ENCODE results near the gene MYH11.
"Not testable (repeated sequence)": the region's sequence is repeated elsewhere in the genome, so short reads cannot be mapped to it uniquely, and the experiment has no call there.

MYH11 gene

GRCh38 chr16:15836965-15837611 is 19.7 kb downstream of the MYH11 start:
- no peak for DNase-seq

DNA sequence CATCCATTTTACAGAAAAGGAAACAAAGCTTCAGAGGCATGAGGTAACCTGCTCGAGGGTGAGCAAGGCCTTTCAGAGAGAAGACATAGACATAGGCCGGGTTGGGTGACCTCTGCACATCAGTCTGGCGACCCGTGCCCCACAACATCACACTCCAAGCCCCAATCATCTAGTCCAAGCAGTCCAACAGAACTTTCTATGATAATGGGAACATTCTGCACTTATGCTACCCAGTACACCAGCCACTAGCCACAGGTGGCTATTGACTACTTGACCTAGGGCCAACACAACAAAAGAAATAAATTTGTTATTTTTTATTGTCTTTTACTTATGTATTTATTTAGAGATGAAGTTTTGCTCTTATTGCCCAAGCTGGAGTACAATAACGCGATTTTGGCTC is 20.8 kb downstream of the MYH11 start:
- no peak for DNase-seq

DNA sequence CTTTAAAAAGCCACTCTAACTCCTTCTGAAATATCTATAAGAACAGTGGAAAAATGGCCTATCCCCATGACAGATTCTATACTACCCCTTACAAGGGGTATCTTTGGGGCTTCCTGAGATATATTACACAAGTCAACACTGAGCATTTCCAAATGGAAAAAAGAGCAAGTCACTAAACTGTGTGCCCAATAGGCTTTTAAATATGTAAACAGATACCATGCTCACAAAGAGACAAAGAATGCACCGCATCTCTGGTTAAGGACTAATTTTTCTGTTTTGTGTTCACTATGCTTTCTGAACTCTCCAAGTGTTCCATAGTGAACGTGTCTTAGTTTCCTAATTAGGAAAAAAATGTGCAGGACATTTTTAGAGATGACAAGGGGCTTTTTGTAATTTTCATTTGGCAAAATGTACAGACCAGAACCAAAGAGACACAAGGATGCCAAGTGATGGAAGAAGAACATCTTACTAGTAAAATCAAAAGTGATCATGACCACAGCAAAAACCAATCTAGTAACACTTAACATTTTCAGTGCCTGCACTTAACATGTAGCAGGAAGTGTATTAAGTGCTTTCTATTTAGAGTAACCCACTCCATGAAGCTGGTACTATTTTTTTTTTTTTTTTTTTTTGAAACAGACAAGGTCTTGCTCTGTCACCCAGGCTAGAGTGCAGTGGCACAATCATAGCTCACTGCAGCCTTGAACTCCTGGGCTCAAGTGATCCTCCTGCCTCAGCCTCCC is 21.5 kb downstream of the MYH11 start:
- no peak for DNase-seq

DNA sequence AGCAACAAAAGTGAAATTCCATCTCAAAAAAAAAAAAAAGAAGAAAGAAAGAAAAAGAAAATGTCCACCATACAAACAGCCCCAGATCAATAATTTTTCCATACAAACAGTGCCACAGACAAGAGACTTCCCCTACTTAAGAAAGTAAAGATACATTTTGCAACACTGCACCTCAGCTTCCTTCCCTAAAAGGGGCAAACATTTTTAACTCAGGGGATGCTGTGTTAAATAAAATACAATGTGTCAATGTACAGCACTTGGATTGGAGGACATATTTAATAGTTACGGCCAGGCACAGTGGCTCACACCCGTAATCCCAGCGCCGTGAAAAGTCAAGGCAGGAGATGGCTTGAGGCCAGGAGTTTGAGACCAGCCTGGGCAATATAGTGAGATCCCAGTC is 22.3 kb downstream of the MYH11 start:
- DNase-seq = no peak

- DNase-seq = no peak
These were observed 23.3 kb downstream of the MYH11 start for GRCh38 chr16:15833541-15833940.

- DNase-seq = no peak
These were observed 24.6 kb downstream of the MYH11 start for GRCh38 chr16:15832241-15832640.

GRCh38 chr16:15830832-15831451 is 25.9 kb downstream of the MYH11 start:
- no peak for DNase-seq

GRCh38 chr16:15829460-15829859 is 27.4 kb downstream of the MYH11 start:
- no peak for DNase-seq

DNA sequence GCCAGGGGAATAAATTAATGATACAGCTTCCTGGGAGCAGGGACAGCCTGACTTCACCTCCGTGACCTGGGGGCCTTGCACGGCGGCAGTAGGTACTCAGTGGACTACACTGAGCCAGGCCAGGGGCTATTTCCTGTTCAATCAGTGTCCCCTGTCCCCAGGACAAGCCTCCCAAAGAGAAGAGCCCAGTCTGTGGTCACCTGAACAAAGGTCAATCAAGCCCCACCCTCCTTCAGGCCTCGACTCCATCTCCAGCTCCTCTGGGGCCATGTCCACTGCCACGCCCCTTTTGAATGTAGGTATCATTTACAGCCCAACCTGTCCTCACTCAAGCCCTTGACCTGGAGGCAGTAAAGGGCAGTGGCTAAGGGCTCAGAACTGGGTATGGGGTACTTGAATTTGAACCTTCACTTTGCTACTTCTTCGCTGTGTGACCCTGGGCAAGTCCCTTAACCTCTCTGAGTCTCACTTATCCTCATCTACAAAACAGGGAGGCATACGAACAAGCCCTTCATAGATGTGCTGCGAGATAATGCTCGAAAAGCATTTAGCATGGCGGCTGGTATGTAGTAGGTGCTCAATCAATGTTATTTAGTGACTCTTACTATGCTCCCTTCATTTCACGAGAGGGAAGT is 29.0 kb downstream of the MYH11 start:
- no peak for DNase-seq

DNA sequence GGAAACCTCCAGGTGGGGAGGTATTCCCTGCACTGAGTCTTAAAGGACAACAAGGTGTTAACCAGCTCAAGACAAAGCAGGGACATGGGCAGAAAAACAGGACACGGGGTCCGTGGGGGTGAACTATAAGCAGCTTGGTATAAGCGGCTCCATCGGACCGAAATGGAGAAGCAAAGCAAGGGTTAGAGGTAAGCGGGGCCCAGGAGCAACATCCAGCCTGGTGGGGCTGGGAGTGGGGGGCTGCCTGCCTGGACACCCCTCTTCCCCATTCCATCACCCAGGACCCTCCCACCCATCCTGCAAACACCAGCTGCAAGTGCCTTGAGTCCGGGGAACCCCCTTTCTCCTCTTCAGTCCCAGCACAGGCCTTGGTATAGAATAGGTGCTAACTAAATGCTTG is 29.5 kb downstream of the MYH11 start:
- DNase-seq = no peak

DNA sequence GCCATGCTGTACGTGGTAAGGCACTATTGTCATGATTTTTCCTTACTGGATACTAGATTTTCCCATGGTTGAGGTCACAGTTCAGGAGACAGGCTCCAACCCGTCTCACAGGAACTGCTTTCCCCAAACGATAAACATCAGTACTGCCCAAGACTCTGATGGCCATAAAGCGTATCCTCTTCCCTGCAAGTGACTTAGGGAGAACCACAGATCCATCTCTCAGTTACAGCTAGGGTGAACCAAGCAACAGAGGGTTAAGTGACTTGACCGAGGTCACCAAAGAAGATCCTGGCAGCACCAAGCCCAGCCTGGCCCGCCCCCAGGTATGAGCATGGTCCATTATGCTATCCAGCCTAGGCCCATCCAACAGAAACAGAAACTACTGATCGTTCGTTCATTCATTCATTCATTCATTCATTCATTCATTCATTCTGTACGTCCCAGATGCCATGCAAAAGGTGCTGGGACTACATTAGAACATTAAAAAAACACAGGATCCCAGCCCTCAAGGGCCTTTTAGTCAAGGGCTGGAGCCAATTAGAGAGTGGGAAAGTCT is 31.0 kb downstream of the MYH11 start:
- DNase-seq = no peak

DNA sequence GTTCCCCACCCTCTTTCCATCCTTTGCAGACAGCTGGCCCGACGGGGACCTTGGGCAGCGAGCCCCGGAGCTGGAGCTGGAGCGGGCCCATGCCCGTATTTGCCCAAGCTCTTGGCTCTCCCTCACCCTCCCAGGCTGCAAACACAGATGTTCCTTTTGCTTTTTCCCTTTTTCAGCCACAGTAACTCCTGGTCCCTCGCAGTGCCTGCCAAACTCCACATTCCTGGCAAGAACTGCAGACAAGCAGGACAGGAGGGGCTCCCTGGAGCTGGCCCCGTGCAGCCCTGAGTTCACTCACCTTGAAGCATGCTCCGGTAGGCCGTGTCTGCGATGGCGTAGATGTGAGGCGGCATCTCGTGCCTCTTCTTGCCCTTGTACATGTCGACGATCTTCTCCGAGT is 33.9 kb downstream of the MYH11 start:
- DNase-seq = no peak

DNA sequence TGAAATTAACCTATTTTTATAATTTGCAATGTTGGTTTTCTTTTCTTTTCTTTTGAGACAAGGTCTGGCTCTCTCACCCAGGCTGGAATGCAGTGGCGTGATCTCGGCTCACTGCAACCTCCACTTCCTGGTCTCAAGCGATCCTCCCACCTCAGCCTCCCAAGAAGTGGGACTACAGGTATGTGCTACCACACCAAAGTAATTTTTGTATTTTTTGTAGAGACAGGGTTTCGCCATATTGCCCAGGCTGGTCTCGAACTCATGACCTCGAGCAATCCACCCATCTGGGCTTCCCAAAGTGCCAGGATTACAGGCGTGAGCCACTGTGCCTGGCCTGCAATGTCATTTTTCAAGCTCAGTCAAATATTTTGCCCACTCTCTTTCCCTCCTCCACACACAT is 36.0 kb downstream of the MYH11 start:
- DNase-seq = no peak

GRCh38 chr16:15819046-15819445 is 37.8 kb downstream of the MYH11 start:
- no peak for DNase-seq

DNA sequence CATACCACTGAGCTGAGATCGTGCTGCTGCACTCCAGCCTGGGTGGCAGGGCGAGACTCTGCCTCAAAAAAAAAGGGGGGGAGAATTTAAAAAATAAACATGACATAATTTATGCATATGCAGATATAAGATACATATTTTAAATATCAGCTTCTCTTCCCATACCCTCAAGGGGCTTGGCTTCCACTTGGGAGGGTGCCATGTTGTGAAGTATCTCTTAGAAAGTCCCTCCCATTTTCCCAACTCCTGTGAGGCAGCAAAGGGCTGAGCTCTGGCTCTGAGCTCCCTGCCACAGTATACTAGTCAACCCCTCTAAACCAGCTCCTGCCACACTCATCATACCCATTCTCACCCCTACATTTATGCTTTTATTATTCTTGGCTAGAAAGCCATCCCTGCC is 39.4 kb downstream of the MYH11 start:
- DNase-seq = no peak

DNA sequence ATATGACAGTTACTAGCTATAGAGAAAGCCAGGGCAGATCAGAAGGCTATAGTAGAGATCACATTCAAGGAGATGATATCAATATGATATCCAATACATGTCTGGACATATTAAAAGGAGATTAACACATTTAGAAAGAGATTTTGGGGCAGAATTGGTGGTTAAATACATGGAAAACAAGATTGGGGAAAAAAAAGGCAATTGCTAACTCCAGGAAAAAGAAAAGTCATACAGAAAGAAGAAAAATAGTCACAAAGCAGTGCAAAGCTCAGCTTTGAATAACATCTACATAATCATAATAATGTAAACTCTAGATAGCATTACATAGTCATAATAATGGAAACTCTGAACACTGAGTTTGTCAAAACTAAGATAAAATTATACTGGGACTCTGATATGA is 40.6 kb downstream of the MYH11 start:
- DNase-seq = no peak

GRCh38 chr16:15812401-15812750 is 44.5 kb downstream of the MYH11 start:
- not testable (repeated sequence) for DNase-seq

DNA sequence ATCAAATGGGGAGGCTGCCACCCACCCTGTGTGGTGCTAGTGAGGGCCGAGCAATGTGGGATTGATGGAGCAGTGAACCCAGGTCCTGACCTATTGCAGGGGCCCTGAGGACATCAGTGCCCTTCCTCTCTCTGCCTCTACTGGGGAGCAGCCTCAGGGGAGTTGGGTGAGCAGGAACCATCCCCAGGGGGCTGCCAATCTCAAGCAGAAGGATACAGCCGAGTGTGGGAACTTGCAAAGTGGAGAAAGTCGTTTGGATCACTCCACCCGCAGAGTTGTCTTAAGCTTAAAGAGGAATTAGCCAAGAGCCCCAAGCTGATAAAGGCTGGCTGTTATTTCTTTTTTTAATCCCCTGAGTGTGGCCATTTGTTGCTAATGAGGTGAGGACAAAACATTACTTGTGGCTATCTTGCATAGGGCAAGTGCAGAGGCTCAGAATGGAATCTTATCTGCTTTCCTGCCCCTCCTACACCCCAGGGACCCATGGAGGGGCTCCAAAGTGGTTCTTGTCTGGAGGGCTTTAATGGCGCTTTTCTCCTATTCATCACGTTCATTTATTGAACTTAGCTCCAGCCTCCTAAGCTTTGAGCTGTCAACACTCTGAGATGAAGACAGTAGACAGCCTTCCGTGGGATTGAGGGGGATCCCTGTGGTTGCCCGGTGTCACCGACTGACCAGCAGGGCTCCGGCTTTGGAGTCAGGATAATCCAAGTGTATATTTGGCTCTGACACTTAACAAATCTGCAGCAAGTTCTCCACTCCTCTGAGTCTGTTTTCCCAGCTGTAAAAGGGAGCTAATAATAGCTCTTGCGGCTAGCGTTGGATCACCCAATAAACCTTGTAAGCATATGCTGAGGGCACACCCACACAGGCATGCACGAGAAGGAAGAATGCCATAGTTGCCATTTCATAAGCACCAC is 45.1 kb downstream of the MYH11 start:
- DNase-seq = no peak

DNA sequence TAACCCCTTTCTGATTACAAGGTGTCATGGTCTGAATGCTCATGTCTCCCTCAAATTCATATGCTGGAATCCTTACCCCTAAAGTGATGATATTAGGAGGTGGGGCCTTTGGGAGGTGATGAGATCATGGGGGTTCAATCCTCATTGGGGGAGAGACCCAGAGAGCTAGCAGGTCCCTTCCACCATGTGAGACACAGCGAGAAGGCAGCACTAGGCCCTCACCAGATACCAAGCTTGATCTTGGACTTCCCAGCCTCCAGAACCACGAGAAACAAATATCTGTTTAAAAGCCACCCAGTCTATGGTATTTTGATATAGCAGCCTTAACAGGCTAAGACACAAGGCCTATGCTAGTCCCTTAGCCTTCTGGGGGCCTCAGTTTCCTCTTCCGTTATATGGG is 45.9 kb downstream of the MYH11 start:
- no peak for DNase-seq

- DNase-seq = no peak
These were observed 46.4 kb downstream of the MYH11 start for GRCh38 chr16:15810411-15810810.

GRCh38 chr16:15809297-15809696 is 47.5 kb downstream of the MYH11 start:
- DNase-seq = not testable (repeated sequence)

GRCh38 chr16:15808071-15808470 is 48.8 kb downstream of the MYH11 start:
- no peak for DNase-seq

- no peak for DNase-seq
These were observed 49.2 kb downstream of the MYH11 start for GRCh38 chr16:15807603-15808009.
